Astrocyte of the cerebellum (primary cell): ENCODE measurements around the gene ECT2L.
"Not testable (repeated sequence)": the region's sequence is repeated elsewhere in the genome, so short reads cannot be mapped to it uniquely, and the experiment has no call there.

ENCODE experiments used
- DNase-seq: peaks from one replicate; pipeline ENCODE4 v3.0.0-alpha.2; 2011; ENCODE audit warnings: low read depth
- H3K4me3 ChIP-seq: 2 replicates; pipeline ENCODE4 v1.5.1; 2011; ENCODE audit warnings: mild to moderate bottlenecking, low read depth, low read length, moderate library complexity
- CTCF ChIP-seq: IDR thresholded peaks from 2 replicates; pipeline ENCODE4 v1.5.1; 2012; ENCODE audit warnings: low read length, low read depth, moderate library complexity, mild to moderate bottlenecking; ENCODE audit errors: missing control alignments
- in situ Hi-C: cut with HindIII; loops from 2 replicates; pipeline ENCODE4 v1.10.0; 2017; ENCODE audit warnings: low sequenced_read_pairs

ECT2L gene

DNA sequence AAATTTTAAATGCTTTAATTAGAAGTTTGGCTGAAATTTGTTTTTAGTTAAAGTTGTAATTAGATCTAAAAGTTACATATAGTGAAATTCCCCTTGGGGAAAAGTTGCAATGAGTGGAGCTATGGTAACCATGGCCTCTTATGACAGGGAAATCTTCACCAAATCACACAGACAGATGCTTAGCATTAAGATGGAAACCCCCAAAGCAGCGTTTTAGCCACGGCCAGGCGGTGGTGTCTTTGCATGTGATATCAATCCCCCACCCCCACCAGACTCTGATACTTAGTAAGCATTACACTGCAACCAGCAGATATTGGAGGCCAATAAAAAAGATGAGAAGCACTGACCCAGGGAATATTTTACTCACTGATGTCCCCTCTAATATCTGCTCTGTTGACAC, 116.4 kb downstream of the ECT2L start:
- no peak overlapping the region for H3K4me3 ChIP-seq
- no peak for TF ChIP-seq CTCF
- DNase-seq: no peak
- in situ Hi-C loops: no loop called here

DNA sequence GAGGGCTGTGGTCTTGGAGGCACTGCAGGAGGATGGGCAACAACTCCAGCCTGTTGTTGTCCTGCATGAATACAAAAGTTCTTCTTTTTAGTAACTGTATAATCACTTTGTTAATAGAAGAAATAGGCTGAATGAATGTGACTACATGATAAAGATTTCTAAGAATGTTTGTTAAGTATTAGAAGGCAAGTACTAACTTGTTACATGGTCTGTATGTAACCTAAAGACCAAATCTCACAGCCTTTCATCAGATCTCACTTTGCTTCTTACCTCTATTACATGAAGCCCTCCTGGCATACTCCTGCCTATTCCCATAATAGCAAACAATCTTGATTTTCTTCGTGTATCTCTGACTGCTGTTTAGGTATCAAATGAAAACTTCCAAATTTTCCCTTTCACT, 118.8 kb downstream of the ECT2L start:
- in situ Hi-C loops: no loop called here
- DNase-seq: no peak
- no peak overlapping the region for H3K4me3 ChIP-seq
- TF ChIP-seq CTCF: no peak

DNA sequence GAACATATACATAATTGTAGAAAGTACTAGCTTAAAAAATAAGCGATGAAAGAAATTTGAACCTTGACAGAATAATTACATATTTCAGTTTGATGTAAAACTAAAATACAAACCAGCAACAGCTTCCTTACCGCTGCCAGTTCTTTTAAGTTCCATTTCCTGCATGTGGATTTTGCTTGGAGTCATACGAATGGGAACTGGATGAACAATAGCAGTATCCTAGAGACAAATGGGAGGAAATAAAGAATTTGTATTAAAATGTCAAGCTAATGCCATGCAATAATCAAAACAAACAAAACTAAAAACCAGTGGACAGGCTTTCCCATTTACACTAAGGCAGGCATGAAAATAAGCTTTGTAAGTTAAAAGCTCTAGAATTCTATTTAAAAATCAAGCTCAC, 125.0 kb downstream of the ECT2L start:
- in situ Hi-C loops: no loop called here
- TF ChIP-seq CTCF: no peak
- no peak for DNase-seq

DNA sequence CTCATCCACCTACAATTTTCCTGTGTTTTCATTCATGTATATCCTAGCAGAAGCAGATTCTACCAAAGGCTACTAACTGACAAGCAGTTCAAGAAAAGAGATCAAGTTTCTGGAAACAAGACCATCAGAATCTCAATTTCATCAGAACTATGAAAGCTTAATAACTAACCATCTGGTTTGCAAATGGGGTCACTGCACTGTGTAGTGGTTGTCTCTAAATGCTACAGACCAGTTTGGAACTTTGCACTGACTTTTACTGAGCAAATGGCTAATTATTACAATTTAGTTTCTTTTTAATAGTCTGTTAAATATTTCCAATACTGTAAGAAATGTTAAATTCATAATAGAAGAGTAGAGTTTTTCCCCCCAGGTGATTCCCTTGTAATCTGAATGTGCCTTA, 127.7 kb downstream of the ECT2L start:
- no peak for DNase-seq
- TF ChIP-seq CTCF: no peak
- in situ Hi-C loops: no loop called here
- no peak overlapping the region for H3K4me3 ChIP-seq

More for the DNA sequence above, 125.0 kb downstream of the ECT2L start:
- no peak overlapping the region for H3K4me3 ChIP-seq

DNA sequence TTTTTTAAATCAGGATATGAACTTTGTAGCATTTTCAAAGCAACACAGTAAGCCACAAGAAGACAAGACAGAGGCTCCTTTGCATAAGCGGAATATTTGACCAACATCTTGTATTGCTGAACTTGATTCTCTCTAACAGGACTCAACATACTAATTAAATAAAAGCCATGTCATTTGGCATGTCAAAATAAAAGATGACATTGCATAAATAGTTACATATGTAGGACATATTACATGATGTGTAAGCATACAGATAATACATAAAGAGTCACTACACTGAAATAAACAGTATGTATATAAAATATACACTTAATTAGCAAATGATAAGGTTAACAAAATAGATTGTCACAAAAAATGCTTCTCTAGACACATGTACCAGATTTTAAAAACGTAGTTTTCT, 129.9 kb downstream of the ECT2L start:
- H3K4me3 ChIP-seq: no peak overlapping the region
- TF ChIP-seq CTCF: no peak
- no peak for DNase-seq
- in situ Hi-C loops: no loop called here

DNA sequence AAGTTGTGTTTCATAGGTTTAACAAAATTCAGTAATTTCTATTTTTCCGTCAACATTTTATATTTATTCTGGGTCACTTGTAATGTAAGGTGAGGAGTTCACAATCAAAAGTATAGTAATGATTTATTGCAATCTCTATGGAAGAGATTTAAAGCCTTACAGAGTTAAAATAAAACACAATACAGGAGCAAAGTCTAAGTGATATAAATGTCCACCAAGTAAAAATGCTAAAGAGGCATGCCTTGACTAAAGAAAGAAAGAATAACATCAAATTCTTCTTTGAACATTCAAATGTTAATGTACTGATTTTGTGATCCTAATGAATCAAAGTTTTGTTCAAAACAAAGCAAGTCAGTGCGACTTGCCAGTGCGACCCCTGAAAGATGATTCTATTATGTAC, 130.7 kb downstream of the ECT2L start:
- no peak overlapping the region for H3K4me3 ChIP-seq
- no peak for DNase-seq
- in situ Hi-C loops: no loop called here
- TF ChIP-seq CTCF: no peak

- no peak for DNase-seq
- TF ChIP-seq CTCF: no peak
- H3K4me3 ChIP-seq: no peak overlapping the region
- in situ Hi-C loops: no loop called here
Observed at GRCh38 chr6:138931660-138932059, 135.8 kb downstream of the ECT2L start.

DNA sequence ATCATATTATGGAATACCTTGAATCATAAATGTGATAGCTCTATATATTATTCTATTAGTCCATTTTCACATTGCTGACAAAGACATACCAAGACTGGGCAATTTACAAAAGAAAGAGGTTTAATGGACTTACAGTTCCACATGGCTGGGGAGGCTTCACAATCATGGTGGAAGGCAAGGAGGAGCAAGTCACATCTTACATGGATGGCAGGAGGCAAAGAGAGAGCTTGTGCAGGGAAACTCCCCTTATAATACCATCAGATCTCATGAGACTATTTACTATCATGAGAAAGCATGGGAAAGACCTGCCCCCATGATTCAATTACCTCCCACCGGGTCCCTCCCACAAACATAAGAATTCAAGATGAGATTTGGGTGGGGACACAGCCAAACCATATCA, 141.0 kb downstream of the ECT2L start:
- H3K4me3 ChIP-seq, DNase-seq, in situ Hi-C loops: not testable (repeated sequence)
